NB4 (cell line): ENCODE results near the gene MZT1.

Experiments used
- DNase-seq: peaks from one replicate; pipeline ENCODE4 v3.0.0; 2010; ENCODE audit warnings: low read depth
- H3K4me3 ChIP-seq: one replicate; pipeline ENCODE4 v1.5.1; 2011; ENCODE audit warnings: mild to moderate bottlenecking, low read depth, low read length, moderate library complexity
- CTCF ChIP-seq: IDR thresholded peaks from one replicate; pipeline ENCODE4 v1.5.1; 2012; ENCODE audit warnings: low read depth, low read length
- MAX ChIP-seq: IDR thresholded peaks from 2 replicates; pipeline ENCODE4 v1.6.1; 2011; ENCODE audit warnings: low read depth, low read length
- MYC ChIP-seq: IDR thresholded peaks from 2 replicates; pipeline ENCODE4 v1.6.1; 2011; ENCODE audit warnings: low read depth, low read length
- POLR2A ChIP-seq: IDR thresholded peaks from 2 replicates; pipeline ENCODE4 v1.6.1; 2011; ENCODE audit warnings: mild to moderate bottlenecking; ENCODE audit not compliant: insufficient read length; ENCODE audit errors: extremely low read depth

Gene MZT1

GRCh38 chr13:72716776-72717175, 10.7 kb downstream of the MZT1 start:
- TF ChIP-seq POLR2A (no peak), MAX (no peak), MYC (no peak), CTCF (no peak)
- no peak overlapping the region for H3K4me3 ChIP-seq
- no peak for DNase-seq

GRCh38 chr13:72700509-72700908, 26.9 kb downstream of the MZT1 start:
- TF ChIP-seq CTCF (no peak), POLR2A (no peak), MYC (no peak), MAX (no peak)
- no peak for DNase-seq
- H3K4me3 ChIP-seq, result no peak overlapping the region

- TF ChIP-seq CTCF (no peak), POLR2A (no peak), MAX (no peak), MYC (no peak)
- no peak for DNase-seq
- H3K4me3 ChIP-seq, result no peak overlapping the region
Measured at GRCh38 chr13:72698164-72698563, 29.3 kb downstream of the MZT1 start.

- DNase-seq, result no peak
- no peak for TF ChIP-seq CTCF
- no peak for TF ChIP-seq MAX
- no peak for TF ChIP-seq POLR2A
- no peak for TF ChIP-seq MYC
Measured at GRCh38 chr13:72696579-72696978, 30.9 kb downstream of the MZT1 start.

GRCh38 chr13:72694314-72694713, 33.1 kb downstream of the MZT1 start:
- TF ChIP-seq CTCF, result no peak
- no peak for TF ChIP-seq POLR2A
- TF ChIP-seq MAX, result no peak
- TF ChIP-seq MYC, result no peak
- DNase-seq, result no peak
- H3K4me3 ChIP-seq, result no peak overlapping the region

More at GRCh38 chr13:72696579-72696978, 30.9 kb downstream of the MZT1 start:
- H3K4me3 ChIP-seq, result no peak overlapping the region

GRCh38 chr13:72693832-72694231, 33.6 kb downstream of the MZT1 start:
- H3K4me3 ChIP-seq, result no peak overlapping the region
- TF ChIP-seq MAX (no peak), CTCF (no peak), MYC (no peak), POLR2A (no peak)

More at GRCh38 chr13:72693832-72694231, 33.6 kb downstream of the MZT1 start:
- no peak for DNase-seq
